T follicular helper cell (primary cell): ENCODE measurements around the gene DEFB110.

ENCODE experiments used
- DNase-seq: peaks from one replicate; pipeline ENCODE4 v3.0.0-alpha.2; 2020; ENCODE audit warnings: low read depth
- total RNA-seq, 2 experiments: gene quantifications; one replicate each; lab custom pipeline; 2026; lab: John Stamatoyannopoulos, UW

DEFB110 gene
- total RNA-seq, result 0 reads per million in 2 experiments

DNA sequence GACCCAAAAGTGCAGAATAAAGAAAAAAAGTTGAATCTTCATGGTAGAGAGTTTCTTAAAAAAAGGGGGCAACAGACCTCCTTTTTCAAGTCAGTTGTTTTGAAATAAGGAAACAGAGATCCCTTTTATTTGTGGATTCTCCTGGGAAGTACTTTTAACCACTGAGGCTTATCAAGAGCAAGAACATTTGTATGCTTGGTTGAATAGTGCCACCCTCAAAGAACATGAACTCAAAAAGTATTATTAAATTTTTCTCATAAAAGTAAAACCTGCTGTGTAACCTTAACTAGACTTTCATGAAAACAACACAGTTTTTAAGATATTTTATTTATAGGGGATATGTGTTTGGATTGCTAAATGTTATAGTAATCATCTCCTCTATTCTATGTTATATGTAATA lies at the start of gene DEFB110:
Gene DEFB110 (minus strand): TSS at position 101 of the 400 bp plus-strand sequence. CDS start 59 bp downstream, at position 42.
- DNase-seq, result no peak

DNA sequence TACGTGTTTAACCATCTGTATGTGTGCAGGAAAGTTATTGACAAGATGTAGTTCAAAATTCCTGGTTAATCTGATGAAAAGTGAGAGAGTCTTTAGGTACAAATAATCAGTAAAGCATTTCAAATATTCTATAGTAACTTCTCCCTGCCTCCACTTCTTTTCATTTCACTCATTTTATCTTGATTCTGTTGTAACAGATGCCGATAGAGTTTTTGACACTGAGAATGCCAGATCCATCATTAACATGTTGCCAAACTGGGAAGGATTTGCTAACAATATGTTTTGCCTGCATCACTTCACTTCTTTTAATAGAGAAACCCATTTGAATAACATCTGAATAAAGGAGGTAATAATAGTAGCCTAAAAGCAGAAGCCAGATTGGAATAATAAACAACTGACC lies 48.3 kb upstream of the DEFB110 start:
- DNase-seq, result no peak

DNA sequence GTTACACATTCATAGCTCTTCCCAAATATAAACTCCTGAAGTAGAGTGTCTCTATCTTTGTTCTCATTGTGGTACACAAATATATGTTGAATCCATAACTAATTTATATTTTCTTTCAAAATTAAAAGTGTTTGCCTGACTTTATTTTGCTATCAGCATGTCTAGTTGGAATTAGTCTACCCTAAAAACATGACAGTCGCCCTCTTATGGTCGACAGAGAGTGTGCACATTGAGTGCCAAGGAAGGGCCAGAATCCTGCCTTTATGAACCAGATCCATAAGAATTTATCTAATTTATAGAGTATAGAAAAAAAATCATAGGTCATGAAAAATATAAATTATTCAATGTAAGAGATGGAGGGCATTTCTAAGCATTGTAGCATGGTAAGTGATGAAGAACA lies 40.3 kb upstream of the DEFB110 start:
- DNase-seq, result no peak

DNA sequence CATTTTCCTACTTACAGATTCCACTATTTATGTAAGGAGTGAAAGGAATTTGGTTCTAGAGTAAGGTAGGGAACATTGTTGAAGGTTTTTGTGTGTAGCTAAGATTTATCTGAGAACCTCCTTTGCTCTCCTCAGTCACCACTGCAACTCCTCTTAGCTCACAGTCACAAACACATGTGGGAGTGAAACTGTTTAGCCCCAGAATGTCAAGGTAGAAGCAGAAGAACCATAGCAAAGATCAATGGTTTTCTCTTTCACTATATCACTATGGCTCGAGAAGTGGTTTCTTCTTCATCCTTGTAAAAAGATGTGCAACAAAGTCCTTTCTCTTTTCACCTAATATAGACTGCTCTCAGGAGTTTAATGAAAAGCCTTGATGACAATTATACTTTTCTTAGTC lies 34.4 kb upstream of the DEFB110 start:
- DNase-seq, result no peak

DNA sequence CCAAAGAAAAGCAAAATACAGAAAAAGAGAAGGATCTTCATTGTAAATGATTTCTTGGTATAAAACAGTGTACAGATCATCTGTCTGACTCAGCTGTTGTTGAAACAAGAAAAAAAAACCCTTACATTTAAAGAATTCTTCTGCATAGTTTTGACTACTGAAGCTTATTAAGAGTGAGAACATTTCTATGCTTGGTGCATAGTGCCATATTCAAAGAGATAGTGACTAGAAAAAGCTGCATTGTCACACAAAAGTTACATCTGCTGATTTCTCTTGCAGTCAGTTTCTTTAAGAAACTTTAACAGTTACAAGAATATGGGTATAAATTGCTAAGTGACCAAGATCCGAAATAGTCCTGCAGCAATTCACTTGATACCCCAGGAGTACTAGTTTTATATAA lies 28.0 kb upstream of the DEFB110 start, which contains the start of gene DEFB112:
Gene DEFB112 (minus strand): TSS at position 101 of the 400 bp plus-strand sequence. CDS start 60 bp downstream, at position 41.
- no peak for DNase-seq

DNA sequence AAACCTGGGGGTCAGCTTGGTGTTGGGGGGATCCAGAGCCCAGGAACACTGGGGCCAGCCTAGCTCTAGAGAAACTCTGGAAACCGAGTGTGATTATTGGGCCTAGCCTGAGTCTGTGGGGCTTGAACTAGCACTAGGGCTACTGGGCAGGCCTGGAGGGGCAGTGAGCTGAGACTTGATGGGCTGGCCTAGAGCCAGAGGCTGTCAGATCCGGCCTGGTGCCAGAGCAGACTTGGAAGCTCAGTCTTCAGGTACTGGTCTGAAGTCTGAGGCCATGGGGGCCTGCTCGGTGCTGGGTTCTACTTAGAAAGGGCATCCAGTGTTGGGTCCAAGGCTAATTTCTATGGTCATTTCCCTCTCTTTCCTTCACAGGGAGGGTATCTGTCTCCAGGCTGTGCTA lies 25.2 kb upstream of the DEFB110 start:
- no peak for DNase-seq

GRCh38 chr6:50030777-50031562 lies 9.2 kb upstream of the DEFB110 start:
- DNase-seq, result no peak

DNA sequence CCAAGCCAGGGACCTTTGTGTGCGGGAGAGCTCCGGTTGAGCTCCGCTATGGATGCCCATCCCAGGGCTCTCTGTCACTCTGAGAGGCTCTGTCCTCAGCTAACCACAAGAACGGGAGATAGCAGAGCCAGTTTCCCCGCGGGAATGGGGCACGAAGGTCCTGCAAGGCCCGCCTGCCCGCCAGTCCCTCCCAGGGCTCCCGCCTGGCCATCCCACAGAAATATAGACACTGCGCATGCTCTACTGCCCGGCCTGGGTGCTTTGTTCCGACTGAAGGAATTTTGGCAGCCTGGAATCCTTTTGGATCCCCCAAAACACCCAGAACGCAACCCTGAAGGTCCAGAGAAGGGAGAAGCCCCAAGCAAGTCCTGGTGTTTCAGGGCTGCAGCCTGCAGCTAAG lies 8.6 kb upstream of the DEFB110 start:
- no peak for DNase-seq

- no peak for DNase-seq
Observed at GRCh38 chr6:50025258-50025657, 3.5 kb upstream of the DEFB110 start.

DNA sequence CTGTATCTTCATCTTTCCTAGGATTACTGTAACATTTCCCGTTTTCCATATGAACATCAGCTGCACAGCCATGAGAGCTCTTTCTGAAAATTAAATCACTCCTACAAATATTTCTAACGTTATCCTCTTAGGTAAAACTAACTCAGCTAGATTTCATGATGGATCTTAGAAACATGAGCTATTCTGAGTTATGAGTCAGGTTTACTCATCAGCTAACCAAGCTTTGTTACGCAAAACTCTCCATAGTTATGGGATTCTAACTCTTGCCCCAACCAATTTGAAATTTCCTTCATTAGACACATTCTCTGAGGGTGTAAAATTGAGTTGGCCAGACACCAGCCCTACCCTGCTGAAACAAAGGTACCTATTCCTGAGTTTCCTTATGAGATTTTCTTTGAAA lies 14.0 kb downstream of the DEFB110 start:
- DNase-seq, result no peak

GRCh38 chr6:50003139-50003538 lies 18.7 kb downstream of the DEFB110 start:
- DNase-seq, result no peak

- DNase-seq, result no peak
Observed at GRCh38 chr6:49995278-49995677, 26.5 kb downstream of the DEFB110 start.

GRCh38 chr6:49988900-49989299 lies 32.9 kb downstream of the DEFB110 start:
- DNase-seq, result no peak

GRCh38 chr6:49987749-49988148 lies 34.0 kb downstream of the DEFB110 start:
- DNase-seq, result no peak

DNA sequence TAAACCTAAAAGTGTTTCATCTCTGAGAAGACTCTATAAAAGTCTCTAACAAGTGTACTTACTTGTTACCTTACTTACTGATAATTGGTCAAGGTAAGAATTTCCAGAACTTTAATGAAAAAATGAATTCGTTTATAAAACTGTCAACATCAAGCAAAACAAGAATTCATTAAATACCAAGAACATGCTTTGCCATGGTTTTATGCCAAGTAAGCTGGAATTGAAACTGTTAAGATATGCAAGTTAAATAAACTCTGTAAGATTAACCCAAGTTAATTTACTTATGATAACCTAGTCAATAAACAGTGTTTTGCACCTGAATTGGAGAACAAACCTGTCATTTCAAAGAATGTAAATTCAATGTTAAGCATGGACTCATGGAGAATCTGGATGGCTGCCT lies 35.2 kb downstream of the DEFB110 start:
- DNase-seq, result no peak

DNA sequence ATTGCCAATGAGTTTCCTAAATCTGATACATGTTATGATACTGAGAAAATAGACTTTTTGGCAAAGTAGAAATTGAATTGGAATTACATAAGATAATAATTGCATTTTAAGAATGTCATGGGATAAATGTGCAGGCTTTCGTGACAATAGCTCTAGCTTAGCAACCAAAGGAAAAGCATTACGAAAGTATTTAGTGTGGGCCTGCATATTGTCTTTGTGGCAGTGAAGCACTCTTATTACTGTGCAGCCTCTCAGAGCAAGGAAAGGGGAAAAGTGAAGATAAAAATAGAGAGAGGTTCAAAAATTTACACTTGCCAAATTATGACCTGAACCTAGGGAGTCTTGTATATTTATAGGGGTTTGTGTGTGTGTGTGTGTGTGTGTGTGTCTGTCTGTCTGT lies 39.7 kb downstream of the DEFB110 start:
- DNase-seq, result no peak

DNA sequence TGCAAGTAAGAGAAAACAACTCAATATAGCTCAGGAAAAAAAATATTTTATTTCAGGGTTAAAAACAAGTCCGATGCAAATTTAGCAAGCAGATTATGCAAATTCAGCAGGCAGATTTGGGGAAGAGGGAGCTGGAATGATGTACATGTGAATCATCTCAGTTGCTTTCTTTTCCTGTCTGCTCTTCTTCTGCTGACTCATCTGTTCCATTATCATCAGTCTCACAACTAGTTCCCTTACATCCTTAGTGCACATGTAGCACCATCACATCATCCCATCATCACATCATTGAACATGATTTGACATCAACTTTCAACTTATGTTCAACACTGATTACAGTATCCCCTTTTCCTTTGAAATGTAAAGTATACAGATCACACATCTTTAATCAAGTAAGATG lies 40.9 kb downstream of the DEFB110 start:
- DNase-seq, result no peak

DNA sequence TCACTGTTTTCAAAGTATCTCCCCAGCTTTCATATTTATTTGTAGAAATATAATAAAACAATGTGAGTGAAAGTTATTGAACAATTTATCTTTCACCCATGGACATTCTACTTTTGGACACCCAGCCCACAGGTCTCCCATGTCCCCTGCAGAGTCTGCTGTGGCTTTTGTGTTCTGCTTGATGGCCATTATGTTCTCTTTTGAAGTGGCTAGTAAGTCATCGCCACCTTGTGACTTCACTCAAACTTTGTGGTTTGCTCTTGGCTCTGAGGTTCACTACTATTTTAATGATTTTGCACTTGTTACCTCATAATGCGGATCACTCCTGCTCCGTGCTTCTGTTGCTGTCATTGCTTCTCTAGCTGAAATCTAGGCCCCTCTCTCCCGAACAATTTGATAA lies 42.2 kb downstream of the DEFB110 start:
- no peak for DNase-seq

- no peak for DNase-seq
Observed at GRCh38 chr6:49978332-49979226, 43.2 kb downstream of the DEFB110 start.

GRCh38 chr6:49969605-49970004 lies 52.2 kb downstream of the DEFB110 start, which contains the start of gene DEFB113:
TSS of gene DEFB113 (minus strand) at chr6:49969625. CDS start at chr6:49969625, 0 bp downstream.
- no peak for DNase-seq
